HG02884 (cell line): Measurements from ENCODE around the gene TM2D1.
"Not testable (repeated sequence)": the region's sequence is repeated elsewhere in the genome, so short reads cannot be mapped to it uniquely, and the experiment has no call there.

ENCODE experiments used
- ATAC-seq: cut with Tn5 transposase; IDR thresholded peaks from one replicate; pipeline ENCODE4 v1.9.1; 2021; ENCODE audit warnings: mild to moderate bottlenecking, moderate library complexity; ENCODE audit not compliant: unreplicated experiment

TM2D1 gene

GRCh38 chr1:61718996-61719663, 5.8 kb downstream of the TM2D1 start:
- ATAC-seq, result not testable (repeated sequence)

- no peak for ATAC-seq
These were observed 13.0 kb downstream of the TM2D1 start for GRCh38 chr1:61711969-61712368.

- ATAC-seq, result not testable (repeated sequence)
These were observed 13.7 kb downstream of the TM2D1 start for GRCh38 chr1:61711257-61711656.

GRCh38 chr1:61709908-61710289, 15.0 kb downstream of the TM2D1 start:
- no peak for ATAC-seq

- ATAC-seq, result no peak
These were observed 15.7 kb downstream of the TM2D1 start for GRCh38 chr1:61708953-61709907.

GRCh38 chr1:61699911-61700851, 24.8 kb downstream of the TM2D1 start:
- ATAC-seq, result no peak

GRCh38 chr1:61692155-61692800, 32.7 kb downstream of the TM2D1 start:
- ATAC-seq, result no peak

- no peak for ATAC-seq
These were observed 37.0 kb downstream of the TM2D1 start for GRCh38 chr1:61687901-61688300.

- no peak for ATAC-seq
These were observed 42.0 kb downstream of the TM2D1 start for GRCh38 chr1:61682891-61683290.

GRCh38 chr1:61680500-61680899, 44.4 kb downstream of the TM2D1 start:
- no peak for ATAC-seq

GRCh38 chr1:61676881-61677280, 48.1 kb downstream of the TM2D1 start:
- ATAC-seq, result not testable (repeated sequence)

GRCh38 chr1:61674221-61674620, 50.7 kb downstream of the TM2D1 start:
- no peak for ATAC-seq

GRCh38 chr1:61672376-61672775, 52.6 kb downstream of the TM2D1 start:
- no peak for ATAC-seq

- ATAC-seq, result no peak
These were observed 54.5 kb downstream of the TM2D1 start for GRCh38 chr1:61670445-61670844.

- no peak for ATAC-seq
These were observed 54.9 kb downstream of the TM2D1 start for GRCh38 chr1:61670016-61670415.

GRCh38 chr1:61659061-61659460, 65.9 kb downstream of the TM2D1 start:
- no peak for ATAC-seq

- no peak for ATAC-seq
These were observed 69.5 kb downstream of the TM2D1 start for GRCh38 chr1:61655453-61655852.

GRCh38 chr1:61654067-61654466, 70.9 kb downstream of the TM2D1 start:
- ATAC-seq, result no peak

GRCh38 chr1:61648983-61649742, 75.8 kb downstream of the TM2D1 start:
- ATAC-seq, result no peak

- ATAC-seq, result no peak
These were observed 77.8 kb downstream of the TM2D1 start for GRCh38 chr1:61647142-61647541.
